Gastroesophageal sphincter (tissue), 4 donors: ENCODE measurements around the gene BCL2A1. TPM values are rescaled to one million over a fixed set of nuclear protein-coding genes. Genes with fewer than 3 reads are reported as not detected.
"Not testable (repeated sequence)": the region's sequence is repeated elsewhere in the genome, so short reads cannot be mapped to it uniquely, and the experiment has no call there.

Source experiments
- ATAC-seq: fragments of 150-250 bp; one replicate; pipeline ENCODE4 v1.9.1; 2016; ENCODE audit warnings: mild to moderate bottlenecking, moderate library complexity
- H3K27ac ChIP-seq, 4 donors: fragments of 200-600 bp; sonication (generic) in 3 of 4; 1 replicate in 3 of 4; 2 replicates in 1 of 4; pipeline ENCODE4 v1.5.1; 2016 to 2019
- H3K27me3 ChIP-seq: fragments of 200-600 bp; sonication (generic); one replicate; pipeline ENCODE4 v1.5.1; 2019
- H3K36me3 ChIP-seq, 2 donors: fragments of 200-600 bp; sonication (generic); one replicate each; pipeline ENCODE4 v1.5.1; 2019; ENCODE audit warnings: control low read depth in 1 of 2
- H3K4me1 ChIP-seq, 3 donors: fragments of 200-600 bp; sonication (generic); 1 replicate in 2 of 3; 2 replicates in 1 of 3; pipeline ENCODE4 v1.5.1; 2016 to 2019; ENCODE audit warnings: control low read depth in 2 of 3
- H3K4me3 ChIP-seq, 2 donors: fragments of 200-600 bp; sonication (generic); one replicate each; pipeline ENCODE4 v1.5.1; 2019; ENCODE audit warnings: mild to moderate bottlenecking in 1 of 2, moderate library complexity in 1 of 2
- H3K9me3 ChIP-seq, 3 donors: fragments of 200-600 bp; sonication (generic); one replicate each; pipeline ENCODE4 v1.5.1; 2017 to 2019; ENCODE audit warnings: control low read depth in 2 of 3
- CTCF ChIP-seq, 4 experiments: fragments of 200-600 bp in 2 of 4; fragments of 450-650 bp in 2 of 4; sonication (generic) in 1 of 4; IDR thresholded peaks; one replicate each; pipeline ENCODE4 v1.5.1; 2017 to 2019; ENCODE audit warnings: antibody characterized with exemption in 4 of 4, mild to moderate bottlenecking in 2 of 4, moderate library complexity in 2 of 4
- EP300 ChIP-seq: sonication (generic); formaldehyde crosslinking; IDR thresholded peaks from one replicate; pipeline ENCODE4 v1.6.1; 2017; ENCODE audit warnings: antibody characterized with exemption, mild to moderate bottlenecking
- POLR2A ChIP-seq, 2 donors: fragments of 450-650 bp; IDR thresholded peaks; one replicate each; pipeline ENCODE4 v1.6.1; 2017; ENCODE audit warnings: antibody characterized with exemption in 2 of 2, mild to moderate bottlenecking in 2 of 2, moderate library complexity in 1 of 2
- POLR2AphosphoS5 ChIP-seq: sonication (generic); formaldehyde crosslinking; IDR thresholded peaks from one replicate; pipeline ENCODE4 v1.6.1; 2017; ENCODE audit warnings: antibody characterized with exemption
- WGBS, 2 donors: methylation state at CpG; one replicate each; pipeline ENCODE4 v1.1.5; 2018; ENCODE audit warnings: low coverage in 1 of 2; 5-methylcytosine and 5-hydroxymethylcytosine counted together
- total RNA-seq, 4 donors: library from RNA; depleted of rRNA; stranded (reverse); fragments of >200 nt; gene quantifications; one replicate each; pipeline ENCODE4 v1.1.0, GENCODE V29; 2016

BCL2A1 gene
- total RNA-seq, 4 donors from 2014 or later = 0.62 to 13.3 TPM; not detected in 2

- Histone ChIP-seq H3K4me3 (no peak overlapping the region), H3K36me3 (no peaks in the 10 kb centered on the region), H3K27me3 (no peaks in the 10 kb centered on the region), H3K27ac (no peak overlapping the region), H3K9me3 (no peaks in the 10 kb centered on the region), H3K4me1 (no peaks in the 10 kb centered on the region)
- TF ChIP-seq EP300 (no peak), POLR2A (IDR thresholded peaks at IDR 0.05) (no peak), POLR2AphosphoS5 (no peak), CTCF (IDR thresholded peaks at IDR 0.05) (no peak)
- ATAC-seq = no peak
- WGBS, 2 donors = 59 to 62% methylated on average over 4 of the region's 4 CpGs
Measured at GRCh38 chr15:79965846-79966630, 5.0 kb downstream of the BCL2A1 start.

GRCh38 chr15:79964232-79964805, 6.7 kb downstream of the BCL2A1 start:
- Histone ChIP-seq H3K4me1 (no peaks in the 10 kb centered on the region), H3K36me3 (no peaks in the 10 kb centered on the region), H3K9me3 (no peaks in the 10 kb centered on the region), H3K27me3 (no peaks in the 10 kb centered on the region), H3K4me3 (no peak overlapping the region), H3K27ac (no peak overlapping the region)
- TF ChIP-seq CTCF (IDR thresholded peaks at IDR 0.05) (no peak), EP300 (no peak), POLR2A (IDR thresholded peaks at IDR 0.05) (no peak), POLR2AphosphoS5 (no peak)
- WGBS, 2 donors = 83 to 94% methylated on average over 5 to 6 of the region's 6 CpGs
- ATAC-seq = no peak

DNA sequence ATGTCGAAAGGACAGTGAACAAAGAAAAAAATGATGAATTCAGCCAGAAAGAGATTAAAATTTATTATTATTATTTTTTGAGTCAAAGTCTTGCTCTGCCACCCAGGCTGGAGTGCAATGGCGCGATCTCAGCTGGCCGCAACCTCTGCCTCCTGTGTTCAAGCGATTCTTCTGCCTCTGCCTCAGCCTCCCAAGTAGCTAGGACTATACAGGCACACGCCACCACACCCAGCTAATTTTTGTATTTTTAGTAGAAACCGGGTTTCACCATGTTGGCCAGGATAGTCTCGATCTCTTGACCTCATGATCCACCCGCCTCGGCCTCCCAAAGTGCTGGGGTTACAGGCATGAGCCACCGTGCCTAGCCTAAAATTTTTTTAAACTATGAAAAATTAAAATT, 8.1 kb downstream of the BCL2A1 start:
- H3K4me3 ChIP-seq, H3K27me3 ChIP-seq, H3K27ac ChIP-seq, H3K4me1 ChIP-seq, H3K9me3 ChIP-seq, ATAC-seq, H3K36me3 ChIP-seq: not testable (repeated sequence)
- 90 to 91% methylated on average over 3 to 11 of the region's 11 CpGs for WGBS, 2 donors

GRCh38 chr15:79962178-79962577, 8.8 kb downstream of the BCL2A1 start:
- TF ChIP-seq POLR2A (IDR thresholded peaks at IDR 0.05) = no peak
- TF ChIP-seq EP300 = no peak
- no peak for TF ChIP-seq CTCF (IDR thresholded peaks at IDR 0.05)
- no peak for TF ChIP-seq POLR2AphosphoS5
- WGBS, 2 donors = 92 to 100% methylated on average over 2 to 4 of the region's 6 CpGs
- ATAC-seq = no peak

GRCh38 chr15:79960502-79961212, 10.3 kb downstream of the BCL2A1 start:
- no peaks in the 10 kb centered on the region for H3K4me1 ChIP-seq
- no peak for ATAC-seq
- TF ChIP-seq CTCF (IDR thresholded peaks at IDR 0.05) = no peak
- no peak for TF ChIP-seq POLR2AphosphoS5
- TF ChIP-seq POLR2A (IDR thresholded peaks at IDR 0.05) = no peak
- TF ChIP-seq EP300 = no peak
- H3K36me3 ChIP-seq = no peaks in the 10 kb centered on the region
- no peak overlapping the region for H3K27ac ChIP-seq
- WGBS, 2 donors = 66% methylated on average over 7 to 9 of the region's 10 CpGs
- no peaks in the 10 kb centered on the region for H3K27me3 ChIP-seq
- H3K4me3 ChIP-seq = no peak overlapping the region
- no peaks in the 10 kb centered on the region for H3K9me3 ChIP-seq

More at GRCh38 chr15:79962178-79962577, 8.8 kb downstream of the BCL2A1 start:
- Histone ChIP-seq H3K27ac (no peak overlapping the region), H3K9me3 (no peaks in the 10 kb centered on the region), H3K4me1 (no peaks in the 10 kb centered on the region), H3K4me3 (no peak overlapping the region), H3K36me3 (no peaks in the 10 kb centered on the region), H3K27me3 (no peaks in the 10 kb centered on the region)
